HG03175 (cell line): ENCODE measurements around the gene CDH13.

Experiments used
- ATAC-seq: cut with Tn5 transposase; IDR thresholded peaks from one replicate; pipeline ENCODE4 v1.9.1; 2021; ENCODE audit warnings: mild to moderate bottlenecking, moderate library complexity; ENCODE audit not compliant: unreplicated experiment

Gene CDH13

GRCh38 chr16:83206426-83206825 is 579.7 kb downstream of the CDH13 start:
- no peak for ATAC-seq

DNA sequence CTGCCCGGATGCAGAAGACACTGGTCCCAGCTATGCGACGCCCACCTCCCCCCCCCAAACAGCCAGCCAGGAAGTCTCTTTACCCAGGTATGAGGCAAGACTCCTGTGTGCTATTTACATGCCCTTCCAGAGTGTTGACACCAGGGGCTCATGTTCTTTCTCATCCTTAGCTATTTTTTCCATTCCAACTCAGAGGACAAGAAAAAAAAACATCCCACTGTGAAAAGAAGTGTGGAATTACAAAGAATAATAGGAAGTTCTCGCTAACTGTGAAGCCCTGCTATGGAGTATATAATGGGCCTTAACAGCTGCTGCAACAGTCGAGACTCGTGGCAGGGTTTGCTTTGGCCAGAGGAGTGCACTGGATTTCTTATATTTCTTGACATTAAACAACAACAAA is 584.9 kb downstream of the CDH13 start:
- no peak for ATAC-seq

GRCh38 chr16:83212301-83212841 is 585.6 kb downstream of the CDH13 start:
- no peak for ATAC-seq

DNA sequence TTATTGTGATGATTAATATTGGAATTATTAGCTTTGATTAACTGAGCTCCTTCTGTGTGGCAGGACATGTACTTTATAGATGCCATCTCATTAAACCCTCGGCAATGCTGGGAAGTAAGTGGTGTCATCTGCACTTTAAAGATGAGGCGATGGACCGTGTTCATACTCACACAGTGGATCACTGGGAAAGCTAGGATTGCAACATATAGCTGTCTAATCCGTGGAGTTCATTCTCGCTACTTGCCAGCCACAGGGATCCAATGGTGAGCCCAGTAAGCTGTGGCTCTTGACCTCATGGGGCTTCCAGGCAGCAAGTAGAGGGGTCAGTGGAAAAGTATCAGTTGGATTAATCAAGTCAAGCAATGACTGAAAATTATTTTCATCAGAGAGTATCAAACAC is 587.9 kb downstream of the CDH13 start:
- no peak for ATAC-seq

- ATAC-seq, result no peak
Measured at GRCh38 chr16:83215406-83216001, 588.7 kb downstream of the CDH13 start.

DNA sequence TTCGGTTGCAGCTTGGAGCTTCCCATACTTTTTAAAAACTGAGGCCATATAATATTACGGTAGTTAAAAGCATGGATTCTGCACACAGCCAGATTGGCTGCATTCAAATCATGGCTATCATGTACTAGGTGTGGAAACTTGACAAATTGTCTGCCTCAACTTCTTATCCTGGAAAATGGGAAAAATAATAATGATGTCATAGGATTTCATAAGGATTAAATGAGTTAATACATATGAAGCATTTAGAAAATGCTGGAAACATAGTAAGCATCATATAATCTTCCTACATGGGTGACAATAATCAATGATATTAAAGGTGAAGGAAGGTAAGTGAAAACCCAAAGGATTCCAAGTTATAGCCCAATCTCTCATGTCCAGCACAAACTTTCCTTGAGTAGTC is 592.5 kb downstream of the CDH13 start:
- ATAC-seq, result no peak

DNA sequence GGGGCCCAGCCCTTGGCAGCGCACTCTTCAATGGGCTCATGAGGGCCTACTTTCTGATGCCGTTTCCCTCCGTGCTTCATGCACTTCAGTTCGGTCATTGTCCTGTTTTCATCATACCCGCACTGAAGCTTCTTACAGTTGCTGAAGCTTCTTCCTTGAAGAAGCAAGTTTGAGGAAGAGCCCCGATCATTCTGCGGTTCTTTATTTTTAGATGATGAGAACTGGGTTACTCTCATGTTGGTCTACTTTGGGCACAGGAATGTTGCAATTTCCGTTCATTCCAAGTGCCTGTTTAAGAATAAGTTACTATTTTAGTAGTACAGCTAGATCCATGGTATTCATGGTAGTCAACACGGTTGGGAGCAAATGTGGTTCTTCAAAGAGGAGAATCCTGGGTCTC is 593.3 kb downstream of the CDH13 start:
- no peak for ATAC-seq

DNA sequence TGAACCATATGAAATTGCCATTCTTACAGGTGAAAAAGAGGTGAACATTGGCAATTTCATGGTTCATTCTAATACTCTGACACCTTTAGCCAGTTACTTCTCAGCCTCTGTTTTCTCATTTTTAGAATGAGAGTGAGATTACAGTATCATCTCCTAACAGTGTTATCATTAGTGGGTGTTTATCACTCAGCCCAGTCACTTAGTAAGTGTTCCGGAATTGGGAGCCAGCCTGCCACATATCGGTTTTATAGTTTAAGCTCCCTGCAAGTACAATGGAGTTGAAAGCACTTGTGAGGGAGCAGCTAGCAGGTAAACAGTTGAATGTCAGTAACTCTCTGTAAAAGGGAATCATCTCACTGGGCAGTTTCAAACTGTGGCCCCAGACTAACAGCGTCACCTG is 597.9 kb downstream of the CDH13 start:
- no peak for ATAC-seq

DNA sequence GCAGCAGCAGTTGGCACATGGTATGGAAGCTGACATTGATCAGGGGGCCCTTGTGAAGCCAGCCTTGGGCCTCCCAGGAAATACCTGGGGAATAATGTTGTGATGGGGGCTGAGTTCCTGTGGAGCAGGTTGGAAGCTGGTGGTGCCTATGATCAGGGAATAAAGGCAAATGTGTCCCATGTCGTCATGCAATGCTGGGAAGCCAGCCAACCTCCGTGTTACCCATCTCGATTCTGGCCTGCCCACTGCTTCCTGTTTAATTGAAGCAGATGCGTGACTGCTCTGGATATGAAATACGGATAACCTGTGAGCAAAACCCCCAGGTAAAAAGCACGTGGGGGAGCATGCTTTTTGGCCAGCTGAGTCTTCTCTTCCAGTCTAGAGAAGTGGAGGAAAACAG is 600.6 kb downstream of the CDH13 start:
- ATAC-seq, result no peak

- ATAC-seq, result no peak
Measured at GRCh38 chr16:83231729-83232128, 605.0 kb downstream of the CDH13 start.

GRCh38 chr16:83233153-83233552 is 606.4 kb downstream of the CDH13 start:
- no peak for ATAC-seq

DNA sequence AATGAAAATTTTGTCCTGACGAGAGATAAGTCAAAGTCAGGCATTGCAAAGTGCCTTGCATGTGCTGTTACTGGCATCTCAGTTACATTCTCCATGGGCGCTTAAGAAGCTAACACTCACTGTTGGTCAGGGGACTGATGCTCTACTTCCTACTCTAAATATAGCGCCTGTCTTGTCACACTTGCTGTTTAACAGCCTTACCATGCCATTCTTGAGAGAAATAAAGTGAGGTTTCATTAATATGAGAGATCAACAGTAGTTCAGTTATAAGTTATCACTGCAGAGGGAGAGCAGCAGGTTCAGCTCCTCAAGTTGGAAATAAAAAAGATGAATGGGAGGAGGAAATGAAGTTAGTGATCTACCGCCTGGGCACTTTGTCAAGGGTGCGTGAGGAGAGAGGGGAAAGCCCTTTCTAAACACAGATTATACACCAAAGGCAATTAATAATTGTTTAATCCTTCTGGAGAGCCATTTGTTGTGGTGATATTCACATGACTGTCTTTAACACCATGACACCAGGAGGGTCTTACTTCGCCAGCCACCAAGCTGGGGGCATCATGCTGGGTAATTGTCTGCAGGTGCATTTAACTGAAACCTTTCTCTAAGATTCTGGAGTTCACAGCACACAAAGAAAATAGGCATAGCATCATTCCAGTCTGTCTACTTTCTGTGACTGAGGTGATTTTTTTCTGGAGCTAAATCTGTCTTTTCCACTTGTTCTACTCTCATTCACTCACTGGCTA is 612.4 kb downstream of the CDH13 start:
- no peak for ATAC-seq

DNA sequence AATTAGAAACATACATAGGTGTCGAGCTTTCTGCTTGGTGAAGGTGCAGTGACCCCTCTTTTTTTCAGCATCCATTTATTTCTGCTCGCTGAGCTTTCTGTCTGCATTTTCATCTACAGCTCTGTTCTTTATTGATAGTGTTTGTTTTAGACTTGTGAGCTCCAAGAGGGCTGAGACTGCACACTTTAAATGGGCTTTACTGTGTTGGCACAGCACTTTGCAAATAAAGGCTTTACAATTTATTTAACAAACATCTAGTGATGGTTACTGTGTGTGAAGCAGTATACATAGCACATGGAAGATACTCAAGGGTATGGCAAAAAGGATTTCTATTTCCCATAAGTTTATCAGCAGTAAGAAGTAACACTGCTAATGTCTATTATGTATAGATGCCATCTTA is 617.3 kb downstream of the CDH13 start:
- ATAC-seq, result no peak

DNA sequence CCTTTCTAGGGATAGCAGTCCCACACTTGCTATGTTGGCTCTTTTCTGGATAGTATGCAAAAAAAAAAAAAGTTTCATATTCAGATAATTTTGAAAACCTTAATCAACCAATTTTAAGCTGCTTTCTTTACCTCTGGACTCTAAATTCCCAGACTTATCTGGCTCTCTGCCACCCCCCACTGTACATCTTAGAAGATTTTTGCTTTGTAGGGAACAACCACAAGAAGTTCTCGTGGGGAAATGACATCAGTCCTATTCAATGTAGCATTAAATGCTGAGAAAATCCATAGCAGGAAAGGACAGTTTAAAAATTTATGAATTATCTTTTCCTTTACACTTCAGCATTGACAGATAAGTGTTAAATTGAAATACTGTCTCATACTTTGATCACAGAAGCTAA is 618.3 kb downstream of the CDH13 start:
- no peak for ATAC-seq

DNA sequence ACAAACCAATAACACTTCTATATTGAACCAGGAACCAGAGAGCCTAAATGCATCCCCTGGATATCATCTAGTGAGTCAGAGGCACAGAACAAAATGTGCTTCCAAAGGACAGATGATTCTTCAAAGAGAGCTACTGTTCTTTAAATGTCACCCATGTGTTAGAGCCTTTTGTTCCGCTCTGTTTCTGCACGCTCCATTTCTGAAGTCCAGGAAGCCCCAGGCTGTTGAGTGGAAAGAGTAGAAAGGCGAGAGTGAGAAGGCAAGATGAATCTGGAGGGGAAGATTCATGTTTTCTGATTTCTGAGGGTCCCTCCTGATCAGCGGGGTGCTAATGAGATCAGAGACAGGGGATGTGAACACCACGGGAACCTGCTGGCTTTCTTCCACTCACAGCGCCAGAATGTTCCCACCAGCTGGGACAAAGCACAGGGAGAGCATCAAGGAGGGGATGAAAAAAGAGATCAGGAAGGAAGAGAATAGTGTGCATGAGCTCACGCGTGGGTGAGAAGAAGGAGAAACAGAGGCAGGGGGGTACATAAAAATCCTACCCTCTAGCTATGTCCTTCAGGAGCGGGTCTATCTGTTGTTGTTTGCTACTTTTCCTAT is 621.1 kb downstream of the CDH13 start:
- no peak for ATAC-seq

DNA sequence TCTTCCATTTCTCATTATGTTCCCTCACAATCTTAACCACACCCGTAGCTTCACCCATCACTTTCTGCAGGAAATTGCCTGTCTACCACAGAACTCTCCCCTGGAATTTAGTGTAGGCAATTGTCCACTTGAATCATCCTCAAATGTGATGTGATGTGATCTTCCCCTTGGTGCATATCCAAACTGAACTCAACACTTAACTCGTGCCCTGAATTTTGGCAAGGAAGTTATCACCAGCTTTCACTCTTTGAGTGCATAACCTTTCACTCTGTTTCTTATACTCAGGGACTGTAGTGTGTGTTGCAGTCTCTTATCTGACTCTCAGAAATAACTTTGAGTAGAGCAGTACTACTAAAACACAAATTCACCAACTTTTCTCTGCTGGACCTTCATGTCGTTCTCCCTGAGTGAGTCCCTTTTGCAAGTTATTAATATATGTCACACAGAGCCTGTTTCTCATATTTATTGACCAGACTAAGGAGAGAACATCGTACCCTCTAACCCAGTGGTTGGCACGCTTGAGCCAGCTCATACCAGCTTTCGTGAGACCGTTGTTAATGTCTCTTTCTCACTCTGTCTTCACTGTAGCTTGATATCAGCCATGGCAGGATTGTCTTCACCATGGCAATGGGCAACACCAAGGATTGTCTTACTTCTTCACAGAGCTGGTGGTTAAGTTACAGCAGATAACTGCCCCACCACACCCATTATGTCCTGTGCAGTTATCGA is 622.1 kb downstream of the CDH13 start:
- ATAC-seq, result no peak

DNA sequence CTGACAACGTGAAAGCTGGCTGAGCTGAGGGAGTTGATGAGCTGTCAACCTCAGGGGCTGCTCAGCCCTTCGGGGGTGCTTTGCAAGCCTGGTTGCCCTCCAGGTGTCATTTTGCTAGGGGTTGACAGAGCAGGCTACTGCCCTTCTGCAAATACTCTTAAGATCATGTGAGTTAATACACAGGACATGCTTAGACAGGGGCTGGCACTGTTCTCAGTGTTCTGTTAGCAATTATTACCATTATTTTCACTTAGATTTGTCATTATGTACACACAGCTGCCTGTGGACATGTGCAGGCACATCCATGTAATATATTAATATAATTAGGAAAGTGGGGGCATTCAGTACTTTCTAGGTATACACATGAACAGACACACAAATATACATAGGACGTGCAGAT is 626.8 kb downstream of the CDH13 start:
- ATAC-seq, result no peak

GRCh38 chr16:83258366-83258928 is 631.7 kb downstream of the CDH13 start:
- ATAC-seq, result no peak

GRCh38 chr16:83266848-83267553 is 640.2 kb downstream of the CDH13 start:
- no peak for ATAC-seq

GRCh38 chr16:83268169-83268568 is 641.4 kb downstream of the CDH13 start:
- no peak for ATAC-seq

DNA sequence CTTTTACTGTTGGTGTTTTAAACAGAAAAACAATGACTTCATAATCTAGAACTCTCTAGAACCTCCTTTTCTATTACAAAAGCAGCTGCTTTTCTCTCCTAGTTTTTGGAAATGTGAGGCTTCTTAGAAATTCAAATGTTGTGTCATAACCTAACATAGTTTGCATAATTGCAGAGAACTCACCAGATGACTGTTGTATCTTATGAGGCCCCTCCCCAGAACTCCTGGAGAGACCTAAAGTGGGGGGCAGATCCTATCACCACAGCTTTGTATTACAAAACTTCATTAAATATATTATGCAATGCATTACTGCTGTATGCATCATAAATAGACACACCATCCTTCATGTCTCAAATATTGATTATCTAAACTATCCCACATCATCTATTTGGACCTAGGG is 642.3 kb downstream of the CDH13 start:
- no peak for ATAC-seq
